Activated CD4-positive, alpha-beta T cell treated with anti-CD3 and anti-CD28 coated beads, Interleukin-2, amount 10 ng/mL, durations not matched to agents 7 days and 5 days (primary cell): ENCODE data around the gene DUS2. TPM values are rescaled to one million over a fixed set of nuclear protein-coding genes. Genes with fewer than 3 reads are reported as not detected.
A peak's percentile ranks its signal among the peaks of the same experiment; 100 is the strongest.

Experiments used
- CTCF ChIA-PET: fragments of 350-600 bp; sonication (Branson Sonifier 250); formaldehyde crosslinking; loops from one replicate; lab custom pipeline; 2021; ENCODE audit warnings: antibody characterized with exemption; lab: Charles Lee
- POLR2A ChIA-PET: fragments of 350-600 bp; sonication (Branson Sonifier 250); formaldehyde crosslinking; loops from one replicate; lab custom pipeline; 2021; ENCODE audit warnings: antibody characterized with exemption; lab: Charles Lee
- DNase-seq: peaks from one replicate; pipeline ENCODE4 v3.0.0-alpha.2; 2020
- H3K27ac Mint-ChIP-seq: one replicate; pipeline ENCODE4 v1.8.0; 2021; ENCODE audit warnings: mild to moderate bottlenecking, moderate library complexity, mixed read lengths
- H3K27me3 Mint-ChIP-seq: one replicate; pipeline ENCODE4 v1.8.0; 2021; ENCODE audit warnings: mixed read lengths
- H3K36me3 Mint-ChIP-seq: one replicate; pipeline ENCODE4 v1.8.0; 2021; ENCODE audit warnings: low read depth, mixed read lengths
- H3K4me1 Mint-ChIP-seq: one replicate; pipeline ENCODE4 v1.8.0; 2021; ENCODE audit warnings: mixed read lengths
- H3K4me3 Mint-ChIP-seq: one replicate; pipeline ENCODE4 v1.8.0; 2021; ENCODE audit warnings: mild to moderate bottlenecking, moderate library complexity, mixed read lengths
- H3K9me3 Mint-ChIP-seq: one replicate; pipeline ENCODE4 v1.8.0; 2021; ENCODE audit warnings: mixed read lengths
- total RNA-seq, 2 experiments: library from RNA; stranded (reverse); gene quantifications; one replicate each; pipeline ENCODE4 v1.2.3, GENCODE V29; 2021

Gene DUS2
- total RNA-seq, 2 experiments from 2014 or later = 21.5 to 23.4 TPM

DNA sequence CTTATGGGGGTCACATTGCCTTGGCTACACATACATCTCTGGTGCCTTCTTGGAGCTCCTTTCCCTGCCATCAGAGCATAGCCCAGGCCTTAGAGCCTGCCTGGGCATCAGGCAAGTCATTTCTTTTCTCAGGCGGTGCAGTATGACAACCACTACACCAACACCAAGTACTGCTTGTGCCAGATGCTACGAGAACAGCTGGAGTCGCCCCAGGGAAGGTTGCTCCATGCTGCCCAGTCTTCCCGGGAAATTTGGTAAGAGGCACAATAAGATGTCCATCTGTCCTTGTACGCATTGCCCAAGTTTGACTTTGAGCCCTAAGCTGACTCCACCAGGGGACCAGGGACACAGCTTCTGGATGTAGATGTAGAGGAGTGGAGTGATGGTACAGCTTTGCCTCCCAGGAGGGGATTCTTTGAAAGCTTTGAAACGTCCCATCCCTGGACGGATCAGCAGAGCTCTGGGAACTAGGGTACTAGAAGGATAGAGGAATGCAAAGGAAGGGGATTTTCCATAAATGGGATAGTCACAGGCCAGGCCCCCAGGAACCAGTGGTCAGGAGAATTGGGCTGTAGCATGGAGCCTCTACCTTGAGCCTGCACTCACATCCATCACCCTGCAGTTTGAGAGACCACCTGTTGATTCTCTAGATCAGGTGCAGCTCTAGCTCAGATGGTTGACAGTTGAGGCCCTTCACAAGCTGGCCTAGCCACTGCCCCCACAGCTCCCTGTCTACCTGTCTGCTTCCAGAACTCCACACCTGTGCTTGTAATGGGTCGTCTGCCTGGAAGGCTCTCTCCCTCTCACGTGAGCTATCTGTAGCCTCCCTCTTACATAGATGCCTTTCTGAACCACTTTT is 51.0 kb downstream of the DUS2 start:
- H3K9me3 Mint-ChIP-seq = no peaks in the 10 kb centered on the region
- peak overlapping the region; percentile 88 for H3K27ac Mint-ChIP-seq
- POLR2A ChIA-PET = interaction anchor here (2.3 kb wide), 1 partner anchor 10 kb away, joined by 9 read pairs; the partner anchor contains the start of gene NFATC3
- peak overlapping the region; percentile 33 for H3K4me3 Mint-ChIP-seq
- DNase-seq = no peak
- H3K4me1 Mint-ChIP-seq = peaks cover 87% of the 10 kb centered on the region
- no peaks in the 10 kb centered on the region for H3K27me3 Mint-ChIP-seq
- H3K36me3 Mint-ChIP-seq = peaks cover 73% of the 10 kb centered on the region
- CTCF ChIA-PET = interaction anchor here (0.5 to 5.2 kb wide), 15 partner anchors 9 to 553 kb away, joined by 3 to 45 read pairs (median 4); partner anchors contain the start of gene NFATC3

DNA sequence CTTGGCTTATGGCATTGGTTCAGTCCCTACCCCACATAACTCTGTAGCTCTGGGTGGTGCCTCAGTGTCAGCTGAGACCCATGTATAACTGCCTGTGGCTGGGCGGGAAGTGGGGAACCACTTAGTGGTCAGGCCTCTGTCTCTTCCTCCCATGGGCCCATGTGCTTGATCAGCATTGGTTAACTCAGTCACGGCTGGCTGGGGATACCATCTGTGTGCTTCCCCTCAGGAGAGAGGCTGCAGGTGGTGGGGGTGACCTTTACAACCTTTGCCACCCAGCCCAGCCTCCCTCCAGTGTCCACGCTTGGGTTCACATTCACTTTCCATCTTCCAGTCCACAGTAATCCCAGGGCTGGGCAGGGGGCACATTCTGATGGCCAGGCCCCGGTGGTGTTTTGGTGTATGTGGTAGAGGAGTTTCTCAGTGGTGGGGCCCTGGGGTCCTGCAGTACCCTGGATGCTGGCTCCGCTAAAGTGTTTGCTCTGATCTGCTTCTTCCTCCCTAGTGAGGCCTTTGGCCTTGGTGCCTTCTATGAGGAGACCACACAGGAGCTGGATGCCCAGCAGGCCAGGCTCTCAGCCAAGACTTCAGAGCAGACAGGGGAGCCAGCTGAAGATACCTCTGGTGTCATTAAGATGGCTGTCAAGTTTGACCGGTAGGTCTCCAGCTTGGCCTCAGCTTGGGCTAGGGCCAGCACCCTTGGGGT is 51.9 kb downstream of the DUS2 start:
- DNase-seq = peak; percentile 89
- peak overlapping the region; percentile 88 for H3K27ac Mint-ChIP-seq
- CTCF ChIA-PET = interaction anchor here (0.6 to 5.2 kb wide), 13 partner anchors 8 to 554 kb away, joined by 3 to 45 read pairs (median 3); partner anchors contain the start of gene NFATC3
- peaks cover 78% of the 10 kb centered on the region for H3K36me3 Mint-ChIP-seq
- no peaks in the 10 kb centered on the region for H3K27me3 Mint-ChIP-seq
- POLR2A ChIA-PET = interaction anchor here (2.3 kb wide), 1 partner anchor 10 kb away, joined by 9 read pairs; the partner anchor contains the start of gene NFATC3
- peak overlapping the region; percentile 33 for H3K4me3 Mint-ChIP-seq
- peaks cover 87% of the 10 kb centered on the region for H3K4me1 Mint-ChIP-seq
- H3K9me3 Mint-ChIP-seq = no peaks in the 10 kb centered on the region

DNA sequence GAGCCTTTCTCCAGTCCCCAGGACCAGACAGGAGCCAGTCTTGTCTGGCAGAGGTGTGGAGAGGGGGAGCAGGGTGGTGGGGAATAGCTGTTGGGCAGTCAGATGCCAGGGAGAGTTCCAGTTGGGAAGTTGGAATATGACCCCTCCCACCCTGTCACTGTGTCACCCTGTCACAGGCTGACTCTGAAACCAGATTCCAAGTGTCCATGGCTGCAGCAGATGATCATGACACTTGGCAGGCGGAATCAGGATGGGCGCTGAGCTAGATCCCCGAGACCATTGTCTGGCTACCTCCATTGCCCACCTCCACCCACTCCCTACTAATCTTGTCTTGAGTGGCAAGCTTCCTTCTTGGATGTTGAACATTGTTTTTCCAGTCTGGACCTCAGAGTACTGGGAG is 52.9 kb downstream of the DUS2 start:
- Mint-ChIP-seq H3K27me3 (no peaks in the 10 kb centered on the region), H3K9me3 (no peaks in the 10 kb centered on the region), H3K27ac (peak overlapping the region; percentile 88), H3K36me3 (peaks cover 72% of the 10 kb centered on the region), H3K4me1 (peaks cover 85% of the 10 kb centered on the region), H3K4me3 (no peak overlapping the region)
- POLR2A ChIA-PET = interaction anchor here (0.6 kb wide), 1 partner anchor 77 kb away, joined by 4 read pairs; the partner anchor contains the start of gene DPEP2
- DNase-seq = no peak
- CTCF ChIA-PET = interaction anchor here (0.6 to 5.2 kb wide), 4 partner anchors 10 to 201 kb away, joined by 4 to 45 read pairs (median 23); partner anchors contain the start of gene NFATC3

DNA sequence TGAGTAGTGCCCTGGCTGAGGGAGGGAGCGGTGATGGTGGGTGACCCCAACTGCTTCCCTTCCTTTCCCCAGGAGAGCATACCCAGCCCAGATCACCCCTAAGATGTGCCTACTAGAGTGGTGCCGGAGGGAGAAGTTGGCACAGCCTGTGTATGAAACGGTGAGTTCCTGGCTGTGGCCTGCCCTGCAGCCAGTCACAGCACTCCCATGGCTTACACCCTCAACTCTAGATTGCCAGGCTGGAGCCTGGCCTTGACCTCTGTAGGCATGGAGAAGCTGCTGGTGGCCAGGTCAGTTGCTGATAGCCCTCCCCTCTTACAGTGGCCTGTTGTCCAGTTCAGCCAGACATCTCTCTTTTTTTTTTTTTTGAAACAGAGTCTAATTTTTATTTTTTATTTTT is 53.5 kb downstream of the DUS2 start:
- Mint-ChIP-seq H3K36me3 (peaks cover 72% of the 10 kb centered on the region), H3K4me1 (peaks cover 85% of the 10 kb centered on the region), H3K27me3 (no peaks in the 10 kb centered on the region), H3K9me3 (no peaks in the 10 kb centered on the region), H3K4me3 (no peak overlapping the region), H3K27ac (peak overlapping the region; percentile 71)
- ChIA-PET POLR2A (interaction anchor here (0.6 kb wide), 1 partner anchor 77 kb away, joined by 4 read pairs; the partner anchor contains the start of gene DPEP2), CTCF (interaction anchor here (0.6 to 5.2 kb wide), 5 partner anchors 9 to 200 kb away, joined by 3 to 45 read pairs (median 13); partner anchors contain the start of gene NFATC3)
- no peak for DNase-seq

DNA sequence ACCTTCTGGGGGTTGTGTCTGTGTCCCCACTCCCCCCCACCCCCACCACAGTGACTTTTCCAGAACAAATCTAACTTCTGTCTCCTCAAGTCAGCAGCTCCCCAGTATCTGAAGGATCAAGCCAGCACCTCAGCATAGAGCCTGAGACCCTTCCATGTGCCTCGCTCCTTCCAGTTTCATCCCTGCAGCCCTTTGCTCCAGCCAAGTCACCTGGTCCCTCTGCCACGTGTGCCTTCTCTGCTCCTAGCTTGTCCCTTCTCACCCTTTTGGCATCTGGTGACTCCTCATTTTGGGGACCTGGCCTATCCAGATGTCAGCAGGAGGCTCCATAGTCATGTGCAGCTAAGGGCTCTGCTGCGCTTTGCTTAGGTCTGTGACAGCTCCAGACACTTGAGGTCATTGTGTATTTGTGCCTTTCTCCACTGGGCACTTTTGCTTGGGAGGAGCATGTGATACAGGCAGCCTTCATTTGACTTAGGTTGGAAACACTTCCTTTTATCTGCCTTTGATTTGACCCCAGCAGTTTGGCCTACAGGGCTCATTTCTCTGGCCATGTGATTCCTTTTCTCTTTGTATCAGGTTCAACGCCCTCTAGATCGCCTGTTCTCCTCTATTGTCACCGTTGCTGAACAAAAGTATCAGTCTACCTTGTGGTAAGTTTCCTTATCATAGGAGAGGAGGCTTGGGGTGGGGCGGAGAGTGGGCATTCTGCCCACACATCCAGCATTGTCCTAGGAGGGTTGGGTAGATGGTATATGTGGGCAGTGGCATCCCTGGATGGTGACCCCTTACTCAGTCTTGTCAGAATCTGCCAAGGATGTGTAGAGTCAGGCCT is 55.0 kb downstream of the DUS2 start:
- Mint-ChIP-seq H3K4me1 (peaks cover 86% of the 10 kb centered on the region), H3K27ac (peak overlapping the region; percentile 91), H3K9me3 (no peaks in the 10 kb centered on the region), H3K27me3 (no peaks in the 10 kb centered on the region), H3K36me3 (peaks cover 74% of the 10 kb centered on the region), H3K4me3 (no peak overlapping the region)
- ChIA-PET POLR2A (no interaction called here), CTCF (interaction anchor here (1.4 to 5.2 kb wide), 3 partner anchors 8 to 17 kb away, joined by 3 to 45 read pairs (median 6); no protein-coding TSS in a partner anchor)
- no peak for DNase-seq

DNA sequence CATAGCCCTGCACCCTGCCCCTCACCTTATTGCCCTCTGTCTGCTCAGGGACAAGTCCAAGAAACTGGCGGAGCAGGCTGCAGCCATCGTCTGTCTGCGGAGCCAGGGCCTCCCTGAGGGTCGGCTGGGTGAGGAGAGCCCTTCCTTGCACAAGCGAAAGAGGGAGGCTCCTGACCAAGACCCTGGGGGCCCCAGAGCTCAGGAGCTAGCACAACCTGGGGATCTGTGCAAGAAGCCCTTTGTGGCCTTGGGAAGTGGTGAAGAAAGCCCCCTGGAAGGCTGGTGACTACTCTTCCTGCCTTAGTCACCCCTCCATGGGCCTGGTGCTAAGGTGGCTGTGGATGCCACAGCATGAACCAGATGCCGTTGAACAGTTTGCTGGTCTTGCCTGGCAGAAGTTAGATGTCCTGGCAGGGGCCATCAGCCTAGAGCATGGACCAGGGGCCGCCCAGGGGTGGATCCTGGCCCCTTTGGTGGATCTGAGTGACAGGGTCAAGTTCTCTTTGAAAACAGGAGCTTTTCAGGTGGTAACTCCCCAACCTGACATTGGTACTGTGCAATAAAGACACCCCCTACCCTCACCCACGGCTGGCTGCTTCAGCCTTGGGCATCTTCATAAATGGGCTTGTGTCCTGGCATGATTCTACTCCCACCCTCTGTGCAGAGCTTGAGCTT is 55.8 kb downstream of the DUS2 start:
- ChIA-PET POLR2A (no interaction called here), CTCF (interaction anchor here (0.6 to 3.0 kb wide), 3 partner anchors 9 to 307 kb away, joined by 3 to 13 read pairs (median 6); no protein-coding TSS in a partner anchor)
- no peaks in the 10 kb centered on the region for H3K27me3 Mint-ChIP-seq
- H3K9me3 Mint-ChIP-seq = no peaks in the 10 kb centered on the region
- DNase-seq = no peak
- H3K36me3 Mint-ChIP-seq = peaks cover 75% of the 10 kb centered on the region
- H3K4me3 Mint-ChIP-seq = no peak overlapping the region
- H3K27ac Mint-ChIP-seq = peak overlapping the region; percentile 91
- peaks cover 91% of the 10 kb centered on the region for H3K4me1 Mint-ChIP-seq

DNA sequence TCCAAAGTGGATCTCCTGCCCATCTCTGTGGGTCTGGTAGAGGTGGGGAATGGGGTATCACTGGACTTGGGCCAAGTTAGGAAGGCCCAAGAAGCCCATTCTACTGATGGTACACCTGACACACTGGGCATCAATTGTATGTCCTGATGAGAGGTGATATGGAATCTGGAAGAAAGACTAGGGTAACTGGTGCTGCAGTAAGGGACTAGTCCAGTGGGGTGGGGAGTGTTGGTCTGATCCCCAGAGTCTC is 56.2 kb downstream of the DUS2 start:
- H3K27me3 Mint-ChIP-seq = no peaks in the 10 kb centered on the region
- H3K4me3 Mint-ChIP-seq = peak overlapping the region; percentile 57
- peaks cover 91% of the 10 kb centered on the region for H3K4me1 Mint-ChIP-seq
- ChIA-PET POLR2A (no interaction called here), CTCF (interaction anchor here (0.6 to 3.0 kb wide), 5 partner anchors 10 to 307 kb away, joined by 3 to 13 read pairs (median 4); no protein-coding TSS in a partner anchor)
- peak overlapping the region; percentile 91 for H3K27ac Mint-ChIP-seq
- H3K9me3 Mint-ChIP-seq = no peaks in the 10 kb centered on the region
- DNase-seq = no peak
- peaks cover 72% of the 10 kb centered on the region for H3K36me3 Mint-ChIP-seq

DNA sequence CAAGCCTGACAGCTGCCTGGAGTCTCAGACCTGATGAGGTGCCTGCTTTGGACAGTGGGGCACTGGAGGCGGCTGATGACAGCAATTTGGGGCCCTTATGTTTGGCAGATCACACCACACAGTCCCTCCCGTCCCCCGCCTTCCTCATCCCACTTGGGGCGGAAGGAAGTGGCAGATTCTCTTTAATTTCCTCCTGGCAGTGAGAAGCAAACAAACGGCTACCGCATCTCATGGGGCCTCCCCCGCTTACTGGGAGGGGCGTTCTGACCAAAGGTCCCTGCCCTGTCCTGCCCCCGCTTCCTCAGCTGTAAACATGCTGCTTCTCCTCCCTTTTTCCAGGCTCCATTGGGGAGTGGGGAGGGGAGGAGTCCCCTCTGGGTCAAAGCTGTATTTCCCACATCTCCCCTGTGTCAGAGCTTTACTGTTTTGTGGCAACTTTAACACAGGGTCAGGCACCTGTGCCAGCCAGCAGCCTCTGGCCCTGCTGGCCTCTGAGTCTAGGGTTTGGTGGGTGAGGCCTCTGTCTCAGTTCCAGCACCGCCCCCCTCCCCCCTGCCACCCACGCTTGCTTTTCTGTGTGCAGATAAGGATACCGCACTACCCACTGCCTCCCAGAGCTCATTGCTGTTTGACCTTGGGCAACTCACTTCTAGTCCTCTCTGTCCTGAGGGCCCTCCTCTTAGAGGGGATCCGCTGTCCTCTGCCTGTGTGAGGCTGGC is 56.7 kb downstream of the DUS2 start:
- H3K36me3 Mint-ChIP-seq = peaks cover 68% of the 10 kb centered on the region
- peak overlapping the region; percentile 57 for H3K4me3 Mint-ChIP-seq
- H3K27me3 Mint-ChIP-seq = no peaks in the 10 kb centered on the region
- no peaks in the 10 kb centered on the region for H3K9me3 Mint-ChIP-seq
- H3K4me1 Mint-ChIP-seq = peaks cover 88% of the 10 kb centered on the region
- ChIA-PET CTCF (interaction anchor here (0.6 to 3.0 kb wide), 9 partner anchors 9 to 917 kb away, joined by 3 to 13 read pairs (median 4); no protein-coding TSS in a partner anchor), POLR2A (no interaction called here)
- peak overlapping the region; percentile 91 for H3K27ac Mint-ChIP-seq
- DNase-seq = peak; percentile 83

DNA sequence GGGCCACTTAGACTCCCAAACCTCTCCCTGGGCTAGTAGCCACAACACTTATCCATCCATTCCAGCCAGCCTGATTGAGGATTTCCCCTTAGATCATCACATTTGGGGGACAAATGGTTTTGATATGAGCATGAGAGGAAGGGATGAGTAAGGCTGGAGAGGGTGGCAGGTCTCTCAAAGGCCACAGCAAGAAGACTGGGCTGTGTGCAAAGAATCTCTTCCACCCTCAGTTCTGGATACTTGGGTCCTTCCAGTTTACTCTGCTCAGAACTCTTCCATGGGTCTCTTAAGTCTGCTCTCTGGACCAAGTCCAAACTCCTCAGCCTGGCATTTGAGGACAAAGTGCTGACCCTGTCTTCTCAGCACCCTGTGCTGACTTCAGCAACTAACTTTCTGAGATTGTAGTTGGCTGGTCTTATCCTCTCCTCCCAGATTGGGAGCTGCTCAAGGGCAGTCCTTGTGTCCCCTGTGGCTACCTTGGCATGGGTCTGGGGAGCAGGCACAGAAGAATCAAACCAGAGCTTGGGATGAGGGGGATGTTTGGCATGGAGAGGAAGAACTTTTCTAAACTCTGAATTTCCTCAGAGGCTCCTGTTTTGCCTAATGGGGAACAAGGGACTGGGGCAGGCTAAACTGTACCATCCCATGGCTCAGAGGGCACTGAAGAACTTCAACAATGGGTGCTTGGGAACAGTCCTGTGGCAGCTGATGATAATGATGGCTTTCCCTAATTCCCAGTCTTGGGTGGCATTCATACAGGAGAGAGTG is 59.0 kb downstream of the DUS2 start:
- no peak for DNase-seq
- H3K4me3 Mint-ChIP-seq = no peak overlapping the region
- H3K36me3 Mint-ChIP-seq = peaks cover 56% of the 10 kb centered on the region
- peaks cover 71% of the 10 kb centered on the region for H3K4me1 Mint-ChIP-seq
- no peaks in the 10 kb centered on the region for H3K9me3 Mint-ChIP-seq
- no peaks in the 10 kb centered on the region for H3K27me3 Mint-ChIP-seq
- POLR2A ChIA-PET = no interaction called here
- CTCF ChIA-PET = interaction anchor here (0.9 to 1.7 kb wide), 5 partner anchors 8 to 182 kb away, joined by 3 to 7 read pairs (median 4); partner anchors contain the start of gene SLC7A6
- H3K27ac Mint-ChIP-seq = peak overlapping the region; percentile 91

DNA sequence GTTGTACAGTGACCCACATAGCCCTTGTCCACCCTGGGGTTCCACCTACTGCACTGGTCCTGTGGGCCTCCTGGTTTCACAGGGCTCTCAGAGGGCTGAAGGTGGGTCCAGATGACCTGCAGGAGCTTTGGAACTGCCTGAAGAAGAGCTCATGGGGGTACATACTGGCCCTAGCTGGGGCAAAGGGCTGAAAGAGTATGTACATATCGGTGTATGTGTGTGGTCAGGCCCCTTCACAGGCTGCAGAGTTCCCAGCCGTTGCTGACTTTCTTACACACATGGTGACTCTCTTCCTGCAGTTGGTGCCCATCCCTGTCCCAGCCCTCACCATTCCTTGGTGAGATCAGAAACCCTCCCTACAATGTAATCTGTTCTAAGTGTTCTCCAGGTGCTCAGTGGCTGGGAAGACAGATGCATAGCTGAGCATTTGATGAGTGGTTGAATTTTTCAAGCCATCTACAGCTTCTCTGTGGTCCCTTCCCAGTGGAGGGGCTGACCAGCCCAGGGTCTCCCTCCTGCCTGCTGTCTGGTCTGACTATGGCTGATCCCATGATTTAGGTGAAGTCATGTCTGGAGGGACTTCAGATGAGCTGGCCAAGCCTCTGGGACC is 59.6 kb downstream of the DUS2 start:
- peaks cover 54% of the 10 kb centered on the region for H3K36me3 Mint-ChIP-seq
- H3K9me3 Mint-ChIP-seq = no peaks in the 10 kb centered on the region
- ChIA-PET CTCF (interaction anchor here (0.9 to 1.7 kb wide), 6 partner anchors 9 to 181 kb away, joined by 3 to 7 read pairs (median 4); partner anchors contain the start of gene SLC7A6), POLR2A (interaction anchor here (0.6 kb wide), 1 partner anchor 9 kb away, joined by 3 read pairs; no protein-coding TSS in a partner anchor)
- H3K4me1 Mint-ChIP-seq = peaks cover 69% of the 10 kb centered on the region
- DNase-seq = no peak
- no peaks in the 10 kb centered on the region for H3K27me3 Mint-ChIP-seq
- peak overlapping the region; percentile 94 for H3K27ac Mint-ChIP-seq
- no peak overlapping the region for H3K4me3 Mint-ChIP-seq
